ENCODE results near the gene STAT6. TPM values are rescaled to one million over a fixed set of nuclear protein-coding genes. Genes with fewer than 3 reads are reported as not detected.

STAT6 gene
- total and polyA plus RNA-seq, 2 experiments from 2014 or later: 37.2 to 53.0 TPM

GRCh38 chr12:57099047-57099714 lies 12.0 kb downstream of the STAT6 start:
- TF ChIP-seq CTCF (IDR thresholded peaks at IDR 0.05; ENCODE audit: low read depth, low read length): no peak
- no peak overlapping the region for H3K4me3 ChIP-seq
- no peak for DNase-seq (ENCODE audit: low read depth in 1 of 2, low spot score in 1 of 2)
- H3K36me3 ChIP-seq: peaks cover 7% of the 10 kb centered on the region
- peaks cover 5% of the 10 kb centered on the region for H3K4me1 ChIP-seq (ENCODE audit: low read depth)
- H3K27me3 ChIP-seq: no peaks in the 10 kb centered on the region
- no peaks in the 10 kb centered on the region for H3K9me3 ChIP-seq (ENCODE audit: low read depth)
- no peak overlapping the region for H3K27ac ChIP-seq

GRCh38 chr12:57098546-57098945 lies 12.6 kb downstream of the STAT6 start:
- H3K36me3 ChIP-seq: peaks cover 7% of the 10 kb centered on the region
- no peak for DNase-seq (ENCODE audit: low read depth in 1 of 2, low spot score in 1 of 2)
- no peak overlapping the region for H3K4me3 ChIP-seq
- peaks cover 7% of the 10 kb centered on the region for H3K4me1 ChIP-seq (ENCODE audit: low read depth)
- no peaks in the 10 kb centered on the region for H3K9me3 ChIP-seq (ENCODE audit: low read depth)
- no peaks in the 10 kb centered on the region for H3K27me3 ChIP-seq
- no peak overlapping the region for H3K27ac ChIP-seq
- no peak for TF ChIP-seq CTCF (IDR thresholded peaks at IDR 0.05; ENCODE audit: low read depth, low read length)

GRCh38 chr12:57097554-57097835 lies 13.7 kb downstream of the STAT6 start:
- TF ChIP-seq CTCF (IDR thresholded peaks at IDR 0.05; ENCODE audit: low read depth, low read length): no peak
- Histone ChIP-seq H3K4me3 (no peak overlapping the region), H3K4me1 (ENCODE audit: low read depth) (peaks cover 7% of the 10 kb centered on the region), H3K27me3 (no peaks in the 10 kb centered on the region), H3K36me3 (peaks cover 7% of the 10 kb centered on the region), H3K27ac (no peak overlapping the region), H3K9me3 (ENCODE audit: low read depth) (no peaks in the 10 kb centered on the region)
- no peak for DNase-seq (ENCODE audit: low read depth in 1 of 2, low spot score in 1 of 2)

GRCh38 chr12:57096748-57097553 lies 14.2 kb downstream of the STAT6 start:
- Histone ChIP-seq H3K27me3 (no peaks in the 10 kb centered on the region), H3K4me3 (no peak overlapping the region), H3K36me3 (peaks cover 9% of the 10 kb centered on the region), H3K9me3 (ENCODE audit: low read depth) (no peaks in the 10 kb centered on the region), H3K4me1 (ENCODE audit: low read depth) (peaks cover 7% of the 10 kb centered on the region), H3K27ac (peak overlapping the region; percentile 16)
- no peak for TF ChIP-seq CTCF (IDR thresholded peaks at IDR 0.05; ENCODE audit: low read depth, low read length)
- DNase-seq (ENCODE audit: low read depth in 1 of 2, low spot score in 1 of 2): no peak

GRCh38 chr12:57096099-57096572 lies 15.0 kb downstream of the STAT6 start:
- H3K9me3 ChIP-seq (ENCODE audit: low read depth): no peaks in the 10 kb centered on the region
- no peaks in the 10 kb centered on the region for H3K27me3 ChIP-seq
- H3K4me3 ChIP-seq: no peak overlapping the region
- H3K36me3 ChIP-seq: peaks cover 15% of the 10 kb centered on the region
- peak in 1 of 2 donors; percentile 41 for DNase-seq (ENCODE audit: low read depth in 1 of 2, low spot score in 1 of 2)
- no peak for TF ChIP-seq CTCF (IDR thresholded peaks at IDR 0.05; ENCODE audit: low read depth, low read length)
- peak overlapping the region; percentile 16 for H3K27ac ChIP-seq
- peaks cover 7% of the 10 kb centered on the region for H3K4me1 ChIP-seq (ENCODE audit: low read depth)

Data from cardiac muscle cell (in vitro differentiated cells and primary cell).